Measurements from ENCODE around the gene SRP9. TPM values are rescaled to one million over a fixed set of nuclear protein-coding genes. Genes with fewer than 3 reads are reported as not detected.

The SRP9 gene
- total RNA-seq, 4 donors from 2014 or later = 95.1 to 192 (median 164) TPM

- Histone ChIP-seq H3K9me3 (no peaks in the 10 kb centered on the region), H3K27ac (replicated peaks in 1 of 4) (no peak overlapping the region), H3K4me1 (peaks cover 32 to 66% (median 52%) of the 10 kb centered on the region in 4 donors), H3K27me3 (no peaks in the 10 kb centered on the region), H3K36me3 (peaks cover 14 to 44% (median 26%) of the 10 kb centered on the region in 4 donors), H3K4me3 (no peak overlapping the region)
- DNase-seq (ENCODE audit: extremely low spot score) = no peak
- intact Hi-C loops (cut with DNase I) = no loop called here
- 64% methylated on average over 5 of the region's 7 CpGs for WGBS
- TF ChIP-seq CTCF (IDR thresholded peaks at IDR 0.05) (no peak), EP300 (IDR thresholded peaks at IDR 0.05) (no peak), POLR2A (IDR thresholded peaks at IDR 0.05; ENCODE audit: low read depth) (no peak), POLR2AphosphoS5 (IDR thresholded peaks at IDR 0.05) (no peak)
These were observed 48.0 kb downstream of the SRP9 start for GRCh38 chr1:225825607-225826007.

- Histone ChIP-seq H3K36me3 (peaks cover 19 to 53% (median 36%) of the 10 kb centered on the region in 4 donors), H3K9me3 (no peaks in the 10 kb centered on the region), H3K4me1 (peaks cover 32 to 57% (median 45%) of the 10 kb centered on the region in 4 donors), H3K27ac (replicated peaks in 1 of 4) (peak overlapping the region in 1 of 4 donors; percentile 14), H3K4me3 (no peak overlapping the region), H3K27me3 (no peaks in the 10 kb centered on the region)
- no peak for DNase-seq (ENCODE audit: extremely low spot score)
- TF ChIP-seq EP300 (IDR thresholded peaks at IDR 0.05) (no peak), CTCF (IDR thresholded peaks at IDR 0.05) (no peak)
- no CpG with 5 or more reads among the region's 8 CpGs for WGBS
- intact Hi-C loops (cut with DNase I) = no loop called here
These were observed 49.5 kb downstream of the SRP9 start for GRCh38 chr1:225827076-225827475.

GRCh38 chr1:225828706-225829345 is 51.2 kb downstream of the SRP9 start:
- Histone ChIP-seq H3K36me3 (peaks cover 25 to 60% (median 48%) of the 10 kb centered on the region in 4 donors), H3K4me1 (peaks cover 26 to 44% (median 38%) of the 10 kb centered on the region in 4 donors), H3K27ac (replicated peaks in 1 of 4) (no peak overlapping the region), H3K9me3 (no peaks in the 10 kb centered on the region), H3K4me3 (no peak overlapping the region), H3K27me3 (no peaks in the 10 kb centered on the region)
- intact Hi-C loops (cut with DNase I) = no loop called here
- WGBS = 92% methylated on average over 14 of the region's 14 CpGs
- TF ChIP-seq POLR2A (IDR thresholded peaks at IDR 0.05; ENCODE audit: low read depth) = no peak
- DNase-seq (ENCODE audit: extremely low spot score) = no peak

GRCh38 chr1:225830841-225831240 is 53.2 kb downstream of the SRP9 start:
- intact Hi-C loops (cut with DNase I) = no loop called here
- peaks cover 25 to 57% (median 48%) of the 10 kb centered on the region in 4 donors for H3K36me3 ChIP-seq
- DNase-seq (ENCODE audit: extremely low spot score) = no peak
- H3K4me1 ChIP-seq = peaks cover 20 to 44% (median 37%) of the 10 kb centered on the region in 4 donors
- H3K27me3 ChIP-seq = no peaks in the 10 kb centered on the region
- WGBS = 87% methylated on average over 6 of the region's 6 CpGs
- H3K4me3 ChIP-seq = no peak overlapping the region
- H3K27ac ChIP-seq (replicated peaks in 1 of 4) = no peak overlapping the region
- TF ChIP-seq EP300 (IDR thresholded peaks at IDR 0.05) (no peak), CTCF (IDR thresholded peaks at IDR 0.05) (no peak), POLR2AphosphoS5 (IDR thresholded peaks at IDR 0.05) (no peak), POLR2A (IDR thresholded peaks at IDR 0.05; ENCODE audit: low read depth) (no peak)
- H3K9me3 ChIP-seq = no peaks in the 10 kb centered on the region

- intact Hi-C loops (cut with DNase I) = no loop called here
- Histone ChIP-seq H3K9me3 (no peaks in the 10 kb centered on the region), H3K36me3 (peaks cover 24 to 68% (median 65%) of the 10 kb centered on the region in 4 donors), H3K4me3 (no peak overlapping the region), H3K4me1 (peaks cover 17 to 36% (median 28%) of the 10 kb centered on the region in 4 donors), H3K27ac (replicated peaks in 1 of 4) (peak overlapping the region; percentile 53 to 77 (median 74)), H3K27me3 (no peaks in the 10 kb centered on the region)
- TF ChIP-seq EP300 (IDR thresholded peaks at IDR 0.05) = no peak
- peak; percentile 70 to 73 for TF ChIP-seq POLR2AphosphoS5 (IDR thresholded peaks at IDR 0.05)
- no peak for DNase-seq (ENCODE audit: extremely low spot score)
- WGBS = 56% methylated on average over 7 of the region's 7 CpGs
These were observed 57.0 kb downstream of the SRP9 start for GRCh38 chr1:225834417-225835329.
